Jurkat, Clone E6-1 (cell line): ENCODE measurements around the gene IFIT1B. TPM values are rescaled to one million over a fixed set of nuclear protein-coding genes. Genes with fewer than 3 reads are reported as not detected.
"Not testable (repeated sequence)": the region's sequence is repeated elsewhere in the genome, so short reads cannot be mapped to it uniquely, and the experiment has no call there.

ENCODE experiments used
- DNase-seq: peaks from one replicate; pipeline ENCODE4 v3.0.0-alpha.2; 2011; ENCODE audit warnings: low read depth, low spot score
- H3K4me3 ChIP-seq: 2 replicates; pipeline ENCODE4 v1.5.1; 2011; ENCODE audit warnings: mild to moderate bottlenecking, low read length, control low read depth, moderate library complexity
- polyA plus RNA-seq: library from polyadenylated mRNA; unstranded; fragments of >200 nt; gene quantifications from one replicate; pipeline ENCODE4 v1.2.1, GENCODE V29; 2012; ENCODE audit warnings: missing spikeins; ENCODE audit not compliant: insufficient read length, insufficient read depth

The IFIT1B gene
- polyA plus RNA-seq, result not detected

GRCh38 chr10:89377705-89378637, at the start of gene IFIT1B:
IFIT1B (plus strand) TSS chr10:89378056; CDS start chr10:89378136, 80 bp downstream.
- no peak for DNase-seq

GRCh38 chr10:89329151-89329550, 48.7 kb upstream of the IFIT1B start:
- H3K4me3 ChIP-seq, result no peak overlapping the region
- no peak for DNase-seq

More at GRCh38 chr10:89377705-89378637, at the start of gene IFIT1B:
- H3K4me3 ChIP-seq, result no peak within 1 kb of the TSS

GRCh38 chr10:89330014-89330413, 47.8 kb upstream of the IFIT1B start:
- DNase-seq, result not testable (repeated sequence)

GRCh38 chr10:89330537-89331212, 47.2 kb upstream of the IFIT1B start:
- DNase-seq, result no peak
- no peak overlapping the region for H3K4me3 ChIP-seq

More at GRCh38 chr10:89330014-89330413, 47.8 kb upstream of the IFIT1B start:
- H3K4me3 ChIP-seq, result not testable (repeated sequence)

- H3K4me3 ChIP-seq, result peak overlapping the region; percentile 40
- DNase-seq, result not testable (repeated sequence)
Observed at GRCh38 chr10:89331487-89332122, 46.3 kb upstream of the IFIT1B start.

GRCh38 chr10:89332123-89332633, 45.7 kb upstream of the IFIT1B start:
- H3K4me3 ChIP-seq, result peak overlapping the region; percentile 40
- peak; percentile 51 for DNase-seq

- no peak overlapping the region for H3K4me3 ChIP-seq
- no peak for DNase-seq
Observed at GRCh38 chr10:89335226-89335625, 42.6 kb upstream of the IFIT1B start.

GRCh38 chr10:89336241-89336640, 41.6 kb upstream of the IFIT1B start:
- DNase-seq, result no peak
- H3K4me3 ChIP-seq, result no peak overlapping the region

- no peak overlapping the region for H3K4me3 ChIP-seq
- DNase-seq, result no peak
Observed at GRCh38 chr10:89337484-89337883, 40.4 kb upstream of the IFIT1B start.

GRCh38 chr10:89338713-89339112, 39.1 kb upstream of the IFIT1B start:
- no peak overlapping the region for H3K4me3 ChIP-seq
- DNase-seq, result no peak

GRCh38 chr10:89339875-89340274, 38.0 kb upstream of the IFIT1B start:
- no peak for DNase-seq
- no peak overlapping the region for H3K4me3 ChIP-seq

GRCh38 chr10:89341649-89342048, 36.2 kb upstream of the IFIT1B start:
- DNase-seq, result no peak
- H3K4me3 ChIP-seq, result no peak overlapping the region

GRCh38 chr10:89342206-89342958, 35.5 kb upstream of the IFIT1B start:
- no peak for DNase-seq
- H3K4me3 ChIP-seq, result no peak overlapping the region

- no peak overlapping the region for H3K4me3 ChIP-seq
- no peak for DNase-seq
Observed at GRCh38 chr10:89343089-89343767, 34.6 kb upstream of the IFIT1B start.

GRCh38 chr10:89344156-89344555, 33.7 kb upstream of the IFIT1B start:
- no peak overlapping the region for H3K4me3 ChIP-seq
- DNase-seq, result no peak

GRCh38 chr10:89345367-89346000, 32.4 kb upstream of the IFIT1B start:
- no peak overlapping the region for H3K4me3 ChIP-seq
- no peak for DNase-seq

GRCh38 chr10:89346405-89347254, 31.2 kb upstream of the IFIT1B start:
- DNase-seq, result no peak
- H3K4me3 ChIP-seq, result no peak overlapping the region
